ENCODE results near the gene EPB41L2.
A peak's percentile ranks its signal among the peaks of the same experiment; 100 is the strongest.
"Not testable (repeated sequence)": the region's sequence is repeated elsewhere in the genome, so short reads cannot be mapped to it uniquely, and the experiment has no call there.

The EPB41L2 gene

GRCh38 chr6:130915606-130916005 lies 147.4 kb downstream of the EPB41L2 start:
- not testable (repeated sequence) for DNase-seq (ENCODE audit: low read depth in 4 of 4, low spot score in 1 of 4)

- peak in 1 of 4 experiments; percentile 1 for DNase-seq (ENCODE audit: low read depth in 4 of 4, low spot score in 1 of 4)
Measured at GRCh38 chr6:130913120-130913519, 149.9 kb downstream of the EPB41L2 start.

GRCh38 chr6:130912434-130912833 lies 150.6 kb downstream of the EPB41L2 start:
- no peak for DNase-seq (ENCODE audit: low read depth in 4 of 4, low spot score in 1 of 4)

- no peak for DNase-seq (ENCODE audit: low read depth in 4 of 4, low spot score in 1 of 4)
Measured at GRCh38 chr6:130908958-130909357, 154.1 kb downstream of the EPB41L2 start.

GRCh38 chr6:130908188-130908587 lies 154.9 kb downstream of the EPB41L2 start:
- DNase-seq (ENCODE audit: low read depth in 4 of 4, low spot score in 1 of 4): no peak

GRCh38 chr6:130907687-130908086 lies 155.4 kb downstream of the EPB41L2 start:
- no peak for DNase-seq (ENCODE audit: low read depth in 4 of 4, low spot score in 1 of 4)

GRCh38 chr6:130906736-130907381 lies 156.2 kb downstream of the EPB41L2 start:
- DNase-seq (ENCODE audit: low read depth in 4 of 4, low spot score in 1 of 4): no peak

- no peak for DNase-seq (ENCODE audit: low read depth in 4 of 4, low spot score in 1 of 4)
Measured at GRCh38 chr6:130903602-130904001, 159.4 kb downstream of the EPB41L2 start.

GRCh38 chr6:130903007-130903406 lies 160.0 kb downstream of the EPB41L2 start:
- no peak for DNase-seq (ENCODE audit: low read depth in 4 of 4, low spot score in 1 of 4)

GRCh38 chr6:130900913-130901312 lies 162.1 kb downstream of the EPB41L2 start:
- no peak for DNase-seq (ENCODE audit: low read depth in 4 of 4, low spot score in 1 of 4)

- no peak for DNase-seq (ENCODE audit: low read depth in 4 of 4, low spot score in 1 of 4)
Measured at GRCh38 chr6:130896249-130896648, 166.8 kb downstream of the EPB41L2 start.

- no peak for DNase-seq (ENCODE audit: low read depth in 4 of 4, low spot score in 1 of 4)
Measured at GRCh38 chr6:130895516-130895915, 167.5 kb downstream of the EPB41L2 start.

- DNase-seq (ENCODE audit: low read depth in 4 of 4, low spot score in 1 of 4): no peak
Measured at GRCh38 chr6:130893766-130894165, 169.3 kb downstream of the EPB41L2 start.

GRCh38 chr6:130893277-130893676 lies 169.8 kb downstream of the EPB41L2 start:
- DNase-seq (ENCODE audit: low read depth in 4 of 4, low spot score in 1 of 4): no peak

GRCh38 chr6:130890521-130890971 lies 172.5 kb downstream of the EPB41L2 start:
- DNase-seq (ENCODE audit: low read depth in 4 of 4, low spot score in 1 of 4): no peak

- no peak for DNase-seq (ENCODE audit: low read depth in 4 of 4, low spot score in 1 of 4)
Measured at GRCh38 chr6:130889423-130889822, 173.6 kb downstream of the EPB41L2 start.

- DNase-seq (ENCODE audit: low read depth in 4 of 4, low spot score in 1 of 4): no peak
Measured at GRCh38 chr6:130888246-130888645, 174.8 kb downstream of the EPB41L2 start.

- DNase-seq (ENCODE audit: low read depth in 4 of 4, low spot score in 1 of 4): no peak
Measured at GRCh38 chr6:130886966-130887365, 176.1 kb downstream of the EPB41L2 start.

- peak; percentile 46 to 57 (median 54) for DNase-seq (ENCODE audit: low read depth in 4 of 4, low spot score in 1 of 4)
Measured at GRCh38 chr6:130885392-130886192, 177.5 kb downstream of the EPB41L2 start.

GRCh38 chr6:130882370-130882769 lies 180.7 kb downstream of the EPB41L2 start:
- no peak for DNase-seq (ENCODE audit: low read depth in 4 of 4, low spot score in 1 of 4)

GRCh38 chr6:130879826-130880225 lies 183.2 kb downstream of the EPB41L2 start:
- DNase-seq (ENCODE audit: low read depth in 4 of 4, low spot score in 1 of 4): no peak

GRCh38 chr6:130873746-130874145 lies 189.3 kb downstream of the EPB41L2 start:
- DNase-seq (ENCODE audit: low read depth in 4 of 4, low spot score in 1 of 4): no peak
